ENCODE data around the gene LARP4B.

DNA sequence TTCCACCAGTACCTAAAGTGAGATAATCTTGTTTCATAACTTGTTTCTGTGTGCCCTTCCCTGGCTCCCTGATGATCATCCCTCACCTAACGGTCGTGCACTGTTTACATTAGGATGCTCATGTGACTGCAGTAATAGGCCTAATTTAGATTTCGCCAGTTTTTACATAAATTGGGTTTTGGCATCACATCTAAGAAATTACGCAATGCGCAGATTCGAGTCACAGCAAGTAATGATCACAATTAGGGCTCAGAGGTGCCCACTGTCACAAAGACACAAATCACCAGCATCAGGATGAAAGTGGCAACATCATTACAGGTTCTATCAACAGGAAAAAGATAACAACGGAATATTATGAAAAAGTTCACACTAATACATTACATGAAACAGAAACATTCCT lies 94.7 kb downstream of the LARP4B start:
- TF ChIP-seq, protein P1, sequence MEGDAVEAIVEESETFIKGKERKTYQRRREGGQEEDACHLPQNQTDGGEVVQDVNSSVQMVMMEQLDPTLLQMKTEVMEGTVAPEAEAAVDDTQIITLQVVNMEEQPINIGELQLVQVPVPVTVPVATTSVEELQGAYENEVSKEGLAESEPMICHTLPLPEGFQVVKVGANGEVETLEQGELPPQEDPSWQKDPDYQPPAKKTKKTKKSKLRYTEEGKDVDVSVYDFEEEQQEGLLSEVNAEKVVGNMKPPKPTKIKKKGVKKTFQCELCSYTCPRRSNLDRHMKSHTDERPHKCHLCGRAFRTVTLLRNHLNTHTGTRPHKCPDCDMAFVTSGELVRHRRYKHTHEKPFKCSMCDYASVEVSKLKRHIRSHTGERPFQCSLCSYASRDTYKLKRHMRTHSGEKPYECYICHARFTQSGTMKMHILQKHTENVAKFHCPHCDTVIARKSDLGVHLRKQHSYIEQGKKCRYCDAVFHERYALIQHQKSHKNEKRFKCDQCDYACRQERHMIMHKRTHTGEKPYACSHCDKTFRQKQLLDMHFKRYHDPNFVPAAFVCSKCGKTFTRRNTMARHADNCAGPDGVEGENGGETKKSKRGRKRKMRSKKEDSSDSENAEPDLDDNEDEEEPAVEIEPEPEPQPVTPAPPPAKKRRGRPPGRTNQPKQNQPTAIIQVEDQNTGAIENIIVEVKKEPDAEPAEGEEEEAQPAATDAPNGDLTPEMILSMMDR (IDR thresholded peaks at IDR 0.05; ENCODE audit: insufficient read depth, low read depth, low read length) = no peak
- no peak for TF ChIP-seq EZH2 (IDR thresholded peaks at IDR 0.05; ENCODE audit: insufficient read depth, low read length)

All from astrocyte (in vitro differentiated cells and primary cell).